ENCODE data around the gene GSPT1. TPM values are rescaled to one million over a fixed set of nuclear protein-coding genes. Genes with fewer than 3 reads are reported as not detected.

Gene GSPT1
- total and polyA plus RNA-seq, 7 donors = 43.8 to 73.5 (median 52.0) TPM

DNA sequence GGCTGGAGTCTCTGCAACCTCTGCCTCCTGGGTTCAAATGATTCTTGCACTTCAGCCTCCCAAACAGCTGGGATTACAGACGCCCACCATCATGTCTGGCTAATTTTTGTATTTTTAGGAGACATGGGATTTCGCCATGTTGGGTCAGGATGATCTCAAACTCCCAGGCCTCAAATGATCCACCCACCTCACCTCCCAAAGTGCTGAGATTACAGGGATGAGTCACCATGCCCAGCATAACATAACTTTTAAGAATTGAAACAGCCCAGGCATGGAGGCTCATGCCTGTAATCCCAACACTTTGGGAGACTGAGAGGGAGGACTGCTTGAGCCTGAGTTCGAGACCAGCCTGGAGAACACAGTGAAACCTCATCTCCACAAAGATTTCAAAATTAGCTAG, 66.9 kb downstream of the GSPT1 start:
- intact Hi-C loops (cut with DNase I) = no loop called here
- no peak for DNase-seq
- no peak overlapping the region for H3K4me3 ChIP-seq
- no peaks in the 10 kb centered on the region for H3K9me3 ChIP-seq
- 91 to 94% methylated on average over 3 of the region's 3 CpGs for WGBS, 2 donors
- TF ChIP-seq, protein P1, sequence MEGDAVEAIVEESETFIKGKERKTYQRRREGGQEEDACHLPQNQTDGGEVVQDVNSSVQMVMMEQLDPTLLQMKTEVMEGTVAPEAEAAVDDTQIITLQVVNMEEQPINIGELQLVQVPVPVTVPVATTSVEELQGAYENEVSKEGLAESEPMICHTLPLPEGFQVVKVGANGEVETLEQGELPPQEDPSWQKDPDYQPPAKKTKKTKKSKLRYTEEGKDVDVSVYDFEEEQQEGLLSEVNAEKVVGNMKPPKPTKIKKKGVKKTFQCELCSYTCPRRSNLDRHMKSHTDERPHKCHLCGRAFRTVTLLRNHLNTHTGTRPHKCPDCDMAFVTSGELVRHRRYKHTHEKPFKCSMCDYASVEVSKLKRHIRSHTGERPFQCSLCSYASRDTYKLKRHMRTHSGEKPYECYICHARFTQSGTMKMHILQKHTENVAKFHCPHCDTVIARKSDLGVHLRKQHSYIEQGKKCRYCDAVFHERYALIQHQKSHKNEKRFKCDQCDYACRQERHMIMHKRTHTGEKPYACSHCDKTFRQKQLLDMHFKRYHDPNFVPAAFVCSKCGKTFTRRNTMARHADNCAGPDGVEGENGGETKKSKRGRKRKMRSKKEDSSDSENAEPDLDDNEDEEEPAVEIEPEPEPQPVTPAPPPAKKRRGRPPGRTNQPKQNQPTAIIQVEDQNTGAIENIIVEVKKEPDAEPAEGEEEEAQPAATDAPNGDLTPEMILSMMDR (IDR thresholded peaks at IDR 0.05) = no peak
- TF ChIP-seq POLR2AphosphoS5 (IDR thresholded peaks at IDR 0.05) (no peak), EP300 (IDR thresholded peaks at IDR 0.05) (no peak), POLR2A (IDR thresholded peaks at IDR 0.05) (no peak)
- no peak overlapping the region for H3K27ac ChIP-seq
- peaks cover 33 to 55% (median 42%) of the 10 kb centered on the region in 4 donors for H3K36me3 ChIP-seq
- no peaks in the 10 kb centered on the region for H3K27me3 ChIP-seq
- peaks cover 0 to 34% (median 31%) of the 10 kb centered on the region in 4 donors for H3K4me1 ChIP-seq

- Histone ChIP-seq H3K4me1 (peaks cover 0 to 6% (median under 1%) of the 10 kb centered on the region in 4 donors), H3K27me3 (no peaks in the 10 kb centered on the region), H3K36me3 (peaks cover 52 to 96% (median 71%) of the 10 kb centered on the region in 4 donors), H3K4me3 (no peak overlapping the region), H3K9me3 (no peaks in the 10 kb centered on the region), H3K27ac (no peak overlapping the region)
- WGBS, 2 donors = 91 to 94% methylated on average over 4 of the region's 4 CpGs
- no peak for TF ChIP-seq POLR2A (IDR thresholded peaks at IDR 0.05)
- no peak for TF ChIP-seq POLR2AphosphoS5 (IDR thresholded peaks at IDR 0.05)
- no peak for TF ChIP-seq EP300 (IDR thresholded peaks at IDR 0.05)
- TF ChIP-seq, protein P1 (IDR thresholded peaks at IDR 0.05) = no peak
- intact Hi-C loops (cut with DNase I) = no loop called here
- DNase-seq = no peak
Observed at GRCh38 chr16:11844499-11844898, 71.3 kb downstream of the GSPT1 start.

GRCh38 chr16:11843861-11844260, 71.9 kb downstream of the GSPT1 start:
- TF ChIP-seq, protein P1 (IDR thresholded peaks at IDR 0.05) = no peak
- TF ChIP-seq EP300 (IDR thresholded peaks at IDR 0.05) (no peak), POLR2A (IDR thresholded peaks at IDR 0.05) (no peak), POLR2AphosphoS5 (IDR thresholded peaks at IDR 0.05) (no peak)
- H3K27me3 ChIP-seq = no peaks in the 10 kb centered on the region
- intact Hi-C loops (cut with DNase I) = no loop called here
- WGBS, 2 donors = 96% methylated on average over 5 of the region's 5 CpGs
- peaks cover 54 to 98% (median 75%) of the 10 kb centered on the region in 4 donors for H3K36me3 ChIP-seq
- H3K4me1 ChIP-seq = no peaks in the 10 kb centered on the region
- no peak for DNase-seq
- no peak overlapping the region for H3K27ac ChIP-seq
- no peak overlapping the region for H3K4me3 ChIP-seq
- no peaks in the 10 kb centered on the region for H3K9me3 ChIP-seq

DNA sequence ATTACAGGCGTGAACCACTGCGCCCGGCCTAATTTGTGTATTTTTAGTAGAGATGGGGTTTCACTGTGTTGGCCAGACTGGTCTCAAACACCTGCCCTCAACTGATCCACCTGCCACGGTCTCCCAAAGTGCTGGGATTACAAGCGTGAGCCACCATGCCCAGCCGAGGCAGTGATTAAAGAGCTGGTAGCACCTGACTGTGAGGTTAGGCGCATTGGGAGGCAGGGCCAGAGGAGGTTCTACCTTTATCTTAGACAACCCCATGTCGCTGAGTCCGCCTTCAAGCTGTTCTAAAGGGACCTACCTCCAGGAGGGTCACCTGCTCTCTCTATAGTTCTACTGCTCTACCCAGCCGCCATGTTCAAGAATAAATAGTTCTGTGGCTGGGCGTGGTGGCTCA, 72.5 kb downstream of the GSPT1 start:
- H3K4me1 ChIP-seq = no peaks in the 10 kb centered on the region
- no peak overlapping the region for H3K4me3 ChIP-seq
- H3K27ac ChIP-seq = no peak overlapping the region
- H3K36me3 ChIP-seq = peaks cover 60 to 98% (median 78%) of the 10 kb centered on the region in 4 donors
- no peaks in the 10 kb centered on the region for H3K9me3 ChIP-seq
- intact Hi-C loops (cut with DNase I) = no loop called here
- WGBS, 2 donors = 95 to 97% methylated on average over 11 of the region's 11 CpGs
- TF ChIP-seq POLR2A (IDR thresholded peaks at IDR 0.05) (no peak), POLR2AphosphoS5 (IDR thresholded peaks at IDR 0.05) (no peak)
- TF ChIP-seq, protein P1 (IDR thresholded peaks at IDR 0.05) = no peak
- no peak for DNase-seq
- H3K27me3 ChIP-seq = no peaks in the 10 kb centered on the region

DNA sequence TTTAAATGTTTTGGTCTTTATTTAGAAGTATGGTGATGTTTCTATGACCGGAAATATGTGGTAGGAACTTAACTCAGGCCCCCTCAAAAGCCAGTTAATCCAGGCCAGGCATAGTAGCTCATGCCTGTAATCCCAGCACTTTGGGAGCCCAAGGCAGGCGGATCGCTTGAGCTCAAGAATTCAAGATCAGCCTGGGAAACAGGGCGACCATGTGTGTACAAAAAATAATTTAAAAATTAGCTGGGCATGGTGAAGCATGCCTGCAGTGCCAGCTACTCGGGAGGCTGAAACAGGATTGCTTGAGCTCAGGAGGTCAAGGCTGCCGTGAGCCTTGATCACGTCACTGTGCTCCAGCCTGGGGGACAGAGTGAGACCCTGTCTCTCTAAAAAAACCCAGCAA, 74.7 kb downstream of the GSPT1 start:
- H3K4me1 ChIP-seq = peaks cover 0 to 7% (median 3%) of the 10 kb centered on the region in 4 donors
- DNase-seq = no peak
- intact Hi-C loops (cut with DNase I) = no loop called here
- no peaks in the 10 kb centered on the region for H3K9me3 ChIP-seq
- no peak for TF ChIP-seq POLR2AphosphoS5 (IDR thresholded peaks at IDR 0.05)
- TF ChIP-seq, protein P1 (IDR thresholded peaks at IDR 0.05) = no peak
- TF ChIP-seq EP300 (IDR thresholded peaks at IDR 0.05) = no peak
- no peak for TF ChIP-seq POLR2A (IDR thresholded peaks at IDR 0.05)
- 96 to 97% methylated on average over 7 of the region's 7 CpGs for WGBS, 2 donors
- H3K27me3 ChIP-seq = no peaks in the 10 kb centered on the region
- H3K4me3 ChIP-seq = no peak overlapping the region
- H3K27ac ChIP-seq = no peak overlapping the region
- peaks cover 46 to 98% (median 75%) of the 10 kb centered on the region in 4 donors for H3K36me3 ChIP-seq

All from sigmoid colon (tissue), 7 donors.